RWPE1 (cell line): Measurements from ENCODE around the gene SLC2A13.
"Not testable (repeated sequence)": the region's sequence is repeated elsewhere in the genome, so short reads cannot be mapped to it uniquely, and the experiment has no call there.

Experiments used
- CTCF ChIA-PET: fragments of 350-600 bp; sonication (Branson Sonifier 250); formaldehyde crosslinking; extraction: SDS; loops from one replicate; lab custom pipeline; 2021; lab: Yijun Ruan, JAX
- POLR2A ChIA-PET: fragments of 400-600 bp; formaldehyde crosslinking; extraction: SDS; loops from one replicate; lab custom pipeline; 2020; ENCODE audit warnings: antibody characterized with exemption; ENCODE audit not compliant: low non-redundant PET; lab: Yijun Ruan, JAX
- DNase-seq: peaks from one replicate; pipeline ENCODE4 v3.0.0; 2012; ENCODE audit warnings: low spot score
- H3K27ac ChIP-seq: fragments of 450-650 bp; 2 replicates; pipeline ENCODE4 v1.5.1; 2017
- TF ChIP-seq, protein P1 (sequence below): fragments of 450-650 bp; conservative IDR thresholded peaks from 2 replicates; pipeline ENCODE4 v1.5.1; 2017; ENCODE audit warnings: low read depth, mild to moderate bottlenecking

Gene SLC2A13

DNA sequence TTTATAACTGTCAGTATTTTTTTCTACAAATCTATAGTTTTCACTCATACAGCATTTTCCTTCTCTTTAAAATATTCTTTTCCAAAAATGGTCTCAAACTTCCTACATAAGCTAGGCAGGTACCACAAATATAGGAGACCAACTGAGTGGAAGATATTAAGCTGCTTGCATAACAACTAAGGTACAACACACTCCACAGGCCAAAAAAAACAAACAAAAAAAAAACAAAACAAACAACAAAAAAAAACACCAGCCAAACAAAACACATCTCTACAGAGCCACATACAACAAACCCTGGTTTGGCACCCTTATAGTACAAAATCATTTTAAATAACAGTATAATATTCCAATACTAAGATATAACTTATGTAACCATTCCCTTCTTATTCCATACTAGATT lies 50.1 kb downstream of the SLC2A13 start:
- CTCF ChIA-PET = interaction anchor here (0.6 to 0.7 kb wide), 2 partner anchors 18 to 738 kb away, joined by 3 to 5 read pairs; no protein-coding TSS in a partner anchor
- no peak for DNase-seq
- TF ChIP-seq, protein P1, sequence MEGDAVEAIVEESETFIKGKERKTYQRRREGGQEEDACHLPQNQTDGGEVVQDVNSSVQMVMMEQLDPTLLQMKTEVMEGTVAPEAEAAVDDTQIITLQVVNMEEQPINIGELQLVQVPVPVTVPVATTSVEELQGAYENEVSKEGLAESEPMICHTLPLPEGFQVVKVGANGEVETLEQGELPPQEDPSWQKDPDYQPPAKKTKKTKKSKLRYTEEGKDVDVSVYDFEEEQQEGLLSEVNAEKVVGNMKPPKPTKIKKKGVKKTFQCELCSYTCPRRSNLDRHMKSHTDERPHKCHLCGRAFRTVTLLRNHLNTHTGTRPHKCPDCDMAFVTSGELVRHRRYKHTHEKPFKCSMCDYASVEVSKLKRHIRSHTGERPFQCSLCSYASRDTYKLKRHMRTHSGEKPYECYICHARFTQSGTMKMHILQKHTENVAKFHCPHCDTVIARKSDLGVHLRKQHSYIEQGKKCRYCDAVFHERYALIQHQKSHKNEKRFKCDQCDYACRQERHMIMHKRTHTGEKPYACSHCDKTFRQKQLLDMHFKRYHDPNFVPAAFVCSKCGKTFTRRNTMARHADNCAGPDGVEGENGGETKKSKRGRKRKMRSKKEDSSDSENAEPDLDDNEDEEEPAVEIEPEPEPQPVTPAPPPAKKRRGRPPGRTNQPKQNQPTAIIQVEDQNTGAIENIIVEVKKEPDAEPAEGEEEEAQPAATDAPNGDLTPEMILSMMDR = no peak
- POLR2A ChIA-PET = no interaction called here
- H3K27ac ChIP-seq = no peak overlapping the region

DNA sequence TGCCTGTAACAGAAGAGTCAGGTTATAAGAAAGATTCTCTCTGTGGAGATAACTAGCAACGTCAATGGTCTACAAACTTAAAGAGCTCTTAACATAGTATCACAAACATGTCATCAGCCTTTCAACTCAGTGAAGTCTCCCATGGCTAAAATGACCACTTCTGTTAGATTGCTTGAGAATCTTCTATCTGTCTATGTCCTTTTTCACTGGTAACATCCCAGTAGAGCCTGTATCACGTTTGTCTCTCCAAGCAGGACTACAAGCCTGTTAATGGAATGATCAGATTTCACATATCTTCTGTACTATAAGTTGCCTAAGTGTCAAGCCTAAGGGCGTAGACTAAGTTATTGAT lies 50.7 kb downstream of the SLC2A13 start:
- TF ChIP-seq, protein P1 = no peak
- H3K27ac ChIP-seq = no peak overlapping the region
- ChIA-PET POLR2A (no interaction called here), CTCF (interaction anchor here (0.6 to 0.7 kb wide), 2 partner anchors 710 to 737 kb away, joined by 3 to 5 read pairs; no protein-coding TSS in a partner anchor)
- DNase-seq = no peak

DNA sequence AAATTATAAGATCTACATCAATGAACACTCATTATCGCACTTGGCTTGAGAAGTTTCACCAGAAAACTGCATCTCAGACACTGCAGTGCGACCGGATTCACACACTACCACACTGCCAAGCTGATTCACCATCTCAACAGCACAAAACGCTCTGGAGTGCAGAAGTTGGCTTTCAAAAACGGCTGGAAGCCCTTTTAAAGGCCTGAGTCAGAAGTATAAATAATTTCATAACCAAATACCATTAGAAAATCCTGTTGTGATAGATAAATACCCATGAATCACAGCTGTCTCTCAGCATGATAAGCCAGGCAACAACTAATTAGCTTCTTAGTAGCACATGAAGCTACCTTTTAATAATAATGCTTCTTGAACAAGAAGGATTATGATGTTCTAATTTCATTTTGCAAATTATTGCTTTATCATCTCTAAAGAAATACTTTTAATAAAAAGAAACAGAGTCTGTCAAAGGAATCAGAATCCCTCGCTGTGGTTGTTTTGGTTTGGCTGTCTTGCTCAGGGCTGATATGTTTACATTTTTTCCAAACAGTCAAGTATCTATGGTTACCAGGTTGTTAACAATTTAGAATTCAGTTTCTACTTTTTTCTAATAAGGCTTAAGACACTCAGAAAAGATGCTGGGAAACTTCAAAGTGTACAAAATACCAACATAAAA lies 51.2 kb downstream of the SLC2A13 start:
- DNase-seq = peak; percentile 20
- ChIA-PET POLR2A (no interaction called here), CTCF (interaction anchor here (0.7 to 0.9 kb wide), 2 partner anchors 43 to 710 kb away, joined by 3 to 6 read pairs; no protein-coding TSS in a partner anchor)
- H3K27ac ChIP-seq = no peak overlapping the region
- TF ChIP-seq, protein P1 = no peak

DNA sequence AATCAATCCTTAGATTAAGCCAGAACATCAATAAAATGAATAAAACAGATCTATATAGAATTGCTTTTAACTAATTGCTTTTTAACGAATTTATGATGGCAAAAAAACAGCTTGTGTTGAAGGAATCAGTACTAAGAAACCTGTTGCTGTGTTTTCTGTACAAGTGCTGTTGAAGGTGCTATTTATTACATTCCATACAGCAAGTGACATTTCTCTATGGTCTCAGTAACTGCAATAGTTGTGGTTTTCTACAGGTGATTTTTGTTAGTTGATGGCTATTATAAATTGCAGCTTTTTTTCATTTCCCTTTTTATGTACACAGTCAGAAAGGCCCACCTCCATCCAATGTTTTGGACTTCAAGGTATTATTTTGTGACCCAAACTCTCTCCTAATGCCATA lies 56.6 kb downstream of the SLC2A13 start:
- TF ChIP-seq, protein P1 = no peak
- CTCF ChIA-PET = no interaction called here
- DNase-seq = no peak
- POLR2A ChIA-PET = no interaction called here
- H3K27ac ChIP-seq = no peak overlapping the region

DNA sequence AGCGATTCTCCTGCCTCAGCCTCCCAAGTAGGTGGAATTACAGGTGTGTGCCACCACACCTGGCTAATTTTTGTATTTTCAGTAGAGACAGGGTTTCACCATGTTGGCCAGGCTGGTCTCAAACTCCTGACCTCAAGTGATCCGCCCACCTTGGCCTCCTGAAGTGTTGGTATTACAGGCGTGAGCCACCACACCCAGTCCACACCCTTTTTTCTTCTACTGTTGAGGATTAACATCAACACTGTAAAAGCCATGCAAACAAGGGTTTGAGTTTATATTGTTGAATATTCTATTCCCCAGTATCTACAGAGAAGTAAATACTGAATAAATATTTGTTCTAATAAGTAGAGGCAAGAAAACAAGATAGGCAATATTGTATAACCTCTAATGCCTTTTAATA lies 58.9 kb downstream of the SLC2A13 start:
- CTCF ChIA-PET = not testable (repeated sequence)

DNA sequence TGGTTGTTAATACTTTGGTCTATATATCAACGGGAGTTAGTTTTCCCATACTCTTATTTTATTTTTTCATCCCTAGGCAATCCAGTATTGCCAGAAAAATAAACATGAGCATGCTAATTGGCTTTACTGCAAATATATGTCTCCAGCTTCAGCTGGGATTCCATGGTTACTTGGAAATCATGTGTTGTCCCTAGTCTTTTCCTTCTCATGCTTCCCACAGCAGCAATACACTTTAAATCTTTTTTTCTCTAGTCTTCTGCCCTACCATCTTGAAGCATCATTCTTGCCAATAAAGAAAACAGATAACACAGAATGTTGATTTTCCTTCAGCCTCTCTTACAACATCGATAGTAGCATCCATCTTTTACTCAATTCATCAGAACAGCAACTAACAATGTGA lies 60.2 kb downstream of the SLC2A13 start:
- TF ChIP-seq, protein P1 = no peak
- no peak for DNase-seq
- no peak overlapping the region for H3K27ac ChIP-seq
- ChIA-PET POLR2A (no interaction called here), CTCF (interaction anchor here (0.6 kb wide), 1 partner anchor 34 kb away, joined by 3 read pairs; no protein-coding TSS in a partner anchor)

More for the DNA sequence above, 58.9 kb downstream of the SLC2A13 start:
- H3K27ac ChIP-seq, DNase-seq, POLR2A ChIA-PET: not testable (repeated sequence)

DNA sequence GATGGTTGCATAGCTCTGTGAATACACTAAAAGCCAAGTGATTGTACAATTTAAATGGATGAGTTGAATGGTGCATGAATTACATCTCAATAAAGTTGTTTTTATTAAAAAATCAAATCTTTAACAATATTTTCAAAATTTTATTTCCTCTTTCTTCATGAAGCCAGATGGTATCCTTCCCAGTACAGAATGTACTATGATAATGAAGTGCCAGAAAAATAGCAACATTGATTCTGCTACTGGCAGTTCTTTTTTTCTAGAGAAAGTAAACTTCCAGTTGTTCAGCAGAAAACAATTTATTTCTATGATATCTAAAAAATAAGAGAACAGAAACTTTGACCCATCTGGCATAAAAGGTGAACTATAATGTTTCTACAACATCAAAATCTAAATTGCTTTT lies 61.5 kb downstream of the SLC2A13 start:
- TF ChIP-seq, protein P1 = no peak
- POLR2A ChIA-PET = no interaction called here
- CTCF ChIA-PET = interaction anchor here (0.6 kb wide), 1 partner anchor 128 kb away, joined by 3 read pairs; no protein-coding TSS in a partner anchor
- DNase-seq = no peak
- no peak overlapping the region for H3K27ac ChIP-seq
